SU-DHL-6 (cell line): Measurements from ENCODE around the gene C19orf38.
A peak's percentile ranks its signal among the peaks of the same experiment; 100 is the strongest.

Experiments used
- H2AFZ ChIP-seq: fragments of 200-600 bp; sonication (generic); 2 replicates; pipeline ENCODE4 v1.6.1; 2014; ENCODE audit warnings: low read depth, mild to moderate bottlenecking, moderate library complexity, mixed read lengths, antibody characterized with exemption, low read length; ENCODE audit not compliant: severe bottlenecking
- H3F3A ChIP-seq: fragments of 200-600 bp; shearing (Covaris generic); 2 replicates; pipeline ENCODE4 v1.6.0; 2016; ENCODE audit warnings: antibody characterized with exemption, mild to moderate bottlenecking; ENCODE audit not compliant: insufficient read depth
- H3K27ac ChIP-seq: fragments of 200-600 bp; sonication (generic); 2 replicates; pipeline ENCODE4 v1.5.1; 2016; ENCODE audit warnings: low read depth, mild to moderate bottlenecking, low read length, moderate library complexity, mixed read lengths
- H3K27me3 ChIP-seq: fragments of 200-600 bp; sonication (generic), shearing (Covaris generic); 2 replicates; pipeline ENCODE4 v1.6.0; 2014; ENCODE audit warnings: mild to moderate bottlenecking, low read length
- H3K36me3 ChIP-seq: fragments of 200-600 bp; sonication (generic); 2 replicates; pipeline ENCODE4 v1.6.1; 2014; ENCODE audit warnings: mild to moderate bottlenecking, low read length, mixed read lengths
- H3K4me2 ChIP-seq: fragments of 300-600, 200-600 bp; shearing (Covaris generic), sonication (generic); 2 replicates; pipeline ENCODE4 v1.6.0; 2014; ENCODE audit warnings: low read length, low read depth, mild to moderate bottlenecking; ENCODE audit not compliant: poor library complexity, severe bottlenecking
- H3K4me3 ChIP-seq: fragments of 200-600 bp; sonication (generic); 2 replicates; pipeline ENCODE4 v1.5.1; 2014; ENCODE audit warnings: antibody characterized with exemption, low read length, mild to moderate bottlenecking, mixed read lengths; ENCODE audit not compliant: insufficient read depth, poor library complexity, severe bottlenecking
- H3K79me2 ChIP-seq: fragments of 200-600 bp; sonication (generic); 2 replicates; pipeline ENCODE4 v1.6.1; 2014; ENCODE audit warnings: mild to moderate bottlenecking, low read length, moderate library complexity; ENCODE audit not compliant: insufficient read depth
- H3K9ac ChIP-seq: fragments of 200-600 bp; sonication (generic); 2 replicates; pipeline ENCODE4 v1.7.0; 2014; ENCODE audit warnings: mild to moderate bottlenecking, low read length
- H3K9me2 ChIP-seq: fragments of 200-600 bp; sonication (generic); replicated peaks from 2 replicates; pipeline ENCODE4 v1.6.1; 2014; ENCODE audit warnings: low read length; ENCODE audit not compliant: insufficient read depth
- H3K9me3 ChIP-seq: fragments of 200-600 bp; sonication (generic); 2 replicates; pipeline ENCODE4 v1.6.1; 2014; ENCODE audit warnings: low read length, mixed read lengths; ENCODE audit not compliant: insufficient read depth
- H4K20me1 ChIP-seq: fragments of 200-600 bp; sonication (generic); 2 replicates; pipeline ENCODE4 v1.6.1; 2014; ENCODE audit warnings: low read depth, mild to moderate bottlenecking, antibody characterized with exemption, low read length, moderate library complexity, mixed read lengths
- CTCF ChIP-seq: fragments of 200-600 bp; sonication (generic); IDR thresholded peaks from one replicate; pipeline ENCODE4 v1.5.1; 2017; ENCODE audit warnings: antibody characterized with exemption, mild to moderate bottlenecking, low read length, moderate library complexity; ENCODE audit not compliant: insufficient read depth, poor library complexity, severe bottlenecking
- EZH2phosphoT487 ChIP-seq: fragments of 200-600 bp; sonication (generic), shearing (Covaris generic); conservative IDR thresholded peaks from 2 replicates; pipeline ENCODE4 v1.6.1; 2018; ENCODE audit warnings: mild to moderate bottlenecking, antibody characterized with exemption, low read length, moderate library complexity, mixed read lengths

The C19orf38 gene

GRCh38 chr19:10863107-10863717, 15.0 kb downstream of the C19orf38 start:
- Histone ChIP-seq H2AFZ (no peak overlapping the region), H3K27ac (no peak overlapping the region), H3K27me3 (no peaks in the 10 kb centered on the region), H3F3A (peaks cover 6% of the 10 kb centered on the region; the same call in 1 of the 2 replicates), H3K9ac (no peak overlapping the region), H4K20me1 (no peaks in the 10 kb centered on the region), H3K79me2 (no peaks in the 10 kb centered on the region), H3K36me3 (no peaks in the 10 kb centered on the region), H3K4me3 (no peak overlapping the region), H3K9me2 (no peaks in the 10 kb centered on the region), H3K4me2 (no peak overlapping the region), H3K9me3 (no peaks in the 10 kb centered on the region)
- TF ChIP-seq EZH2phosphoT487 (no peak), CTCF (no peak)

GRCh38 chr19:10864538-10864899, 16.3 kb downstream of the C19orf38 start:
- Histone ChIP-seq H3K79me2 (no peaks in the 10 kb centered on the region), H4K20me1 (no peaks in the 10 kb centered on the region), H3F3A (peaks cover 6% of the 10 kb centered on the region; the same call in 1 of the 2 replicates), H3K9me2 (no peaks in the 10 kb centered on the region), H3K4me2 (no peak overlapping the region), H3K4me3 (no peak overlapping the region), H3K27me3 (no peaks in the 10 kb centered on the region), H3K27ac (no peak overlapping the region), H3K9ac (0 out of 2 replicates have a peak overlapping the region, but pooled peaks have one; percentile 20), H3K9me3 (no peaks in the 10 kb centered on the region), H3K36me3 (no peaks in the 10 kb centered on the region), H2AFZ (peak overlapping the region; percentile 90)
- TF ChIP-seq EZH2phosphoT487: no peak
- TF ChIP-seq CTCF: peak; percentile 96

- no peaks in the 10 kb centered on the region for H3K27me3 ChIP-seq
- no peaks in the 10 kb centered on the region for H3K79me2 ChIP-seq
- no peak overlapping the region for H3K4me2 ChIP-seq
- H3K9me2 ChIP-seq: no peaks in the 10 kb centered on the region
- H2AFZ ChIP-seq: no peak overlapping the region
- no peak for TF ChIP-seq CTCF
- no peak for TF ChIP-seq EZH2phosphoT487
- H3K9me3 ChIP-seq: no peaks in the 10 kb centered on the region
- no peak overlapping the region for H3K9ac ChIP-seq
- H3F3A ChIP-seq: peaks cover 6% of the 10 kb centered on the region; the same call in 1 of the 2 replicates
- no peak overlapping the region for H3K4me3 ChIP-seq
- H3K36me3 ChIP-seq: no peaks in the 10 kb centered on the region
- H4K20me1 ChIP-seq: no peaks in the 10 kb centered on the region
- H3K27ac ChIP-seq: no peak overlapping the region
Observed at GRCh38 chr19:10866495-10866894, 18.3 kb downstream of the C19orf38 start.
